ENCODE results near the gene HDAC8.
"Not testable (repeated sequence)": the region's sequence is repeated elsewhere in the genome, so short reads cannot be mapped to it uniquely, and the experiment has no call there.

The HDAC8 gene

DNA sequence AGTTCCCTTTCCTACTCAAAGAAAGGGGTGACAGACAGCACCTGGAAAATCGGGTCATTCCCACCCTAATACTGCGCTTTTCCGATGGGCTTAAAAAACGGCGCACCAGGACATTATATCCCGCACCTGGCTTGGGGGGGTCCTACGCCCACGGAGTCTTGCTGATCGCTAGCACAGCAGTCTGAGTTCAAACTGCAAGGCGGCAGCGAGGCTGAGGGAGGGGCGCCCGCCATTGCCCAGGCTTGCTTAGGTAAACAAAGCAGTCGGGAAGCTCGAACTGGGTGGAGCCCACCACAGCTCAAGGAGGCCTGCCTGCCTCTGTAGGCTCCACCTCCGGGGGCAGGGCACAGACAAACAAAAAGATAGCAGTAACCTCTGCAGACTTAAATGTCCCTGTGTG is 131.9 kb downstream of the HDAC8 start:
- DNase-seq, result not testable (repeated sequence)

DNA sequence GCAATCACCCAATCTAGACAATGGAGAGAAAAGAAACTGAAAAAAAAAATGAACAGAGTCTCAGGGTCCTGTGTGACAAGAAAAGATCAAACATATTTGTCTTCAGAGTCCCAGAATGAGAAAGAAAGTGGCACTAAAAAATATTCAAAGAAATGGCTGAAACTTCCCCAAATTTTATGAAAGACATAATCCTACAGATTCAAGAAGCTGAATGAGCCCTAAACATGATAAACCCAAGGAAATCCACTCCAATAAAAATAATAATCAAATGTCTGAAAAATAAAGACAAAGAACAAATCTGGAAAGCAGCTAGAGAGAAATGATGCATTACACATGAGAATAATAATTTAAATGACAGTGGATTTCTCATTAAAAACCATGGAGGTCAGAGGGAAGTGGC is 136.6 kb downstream of the HDAC8 start:
- no peak for DNase-seq

DNA sequence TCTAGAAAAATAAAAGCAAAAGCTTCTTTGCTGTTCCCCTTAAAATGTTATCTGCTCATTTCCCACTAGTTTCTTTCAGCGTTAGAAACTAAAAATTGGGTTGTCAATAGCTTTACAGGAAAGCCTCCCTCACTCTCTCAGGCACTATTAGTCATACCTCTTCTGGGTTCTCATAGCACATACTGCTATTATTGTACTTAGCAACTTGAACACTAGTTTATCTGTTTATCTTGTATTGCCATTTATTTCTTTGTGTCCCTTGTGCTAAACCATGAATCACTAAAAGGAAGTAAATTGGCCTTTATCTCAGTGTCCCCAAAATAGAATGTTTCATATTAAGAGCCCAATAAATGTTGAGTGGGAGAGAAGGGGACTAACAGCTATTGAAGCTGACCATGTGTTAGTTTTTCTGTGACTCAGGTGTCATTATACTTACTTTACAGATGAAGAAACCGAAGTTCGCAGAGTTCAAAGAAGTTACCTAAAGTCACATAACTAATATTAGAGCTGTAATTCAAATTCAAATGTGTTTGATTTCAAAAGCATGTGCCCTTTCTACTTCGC is 142.2 kb downstream of the HDAC8 start:
- DNase-seq, result no peak

DNA sequence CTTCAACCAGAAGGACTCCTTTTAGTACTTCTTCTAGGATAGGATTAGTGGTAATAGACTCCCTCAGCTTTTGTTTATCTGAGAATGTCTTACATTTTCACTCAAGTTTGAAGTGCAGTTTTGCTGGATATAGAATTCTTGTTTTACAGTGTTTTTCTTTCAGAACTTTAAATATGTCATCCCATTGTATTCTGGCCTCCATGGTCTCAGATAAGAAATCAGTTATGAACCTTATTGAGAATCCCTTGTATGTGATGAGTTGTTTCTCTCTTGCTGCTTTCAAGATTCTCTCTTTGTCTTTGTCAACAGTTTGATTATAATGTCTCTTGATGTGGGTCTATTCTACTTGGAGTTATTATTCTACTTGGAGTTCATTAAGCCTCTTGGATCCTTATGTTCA is 150.8 kb downstream of the HDAC8 start:
- no peak for DNase-seq

DNA sequence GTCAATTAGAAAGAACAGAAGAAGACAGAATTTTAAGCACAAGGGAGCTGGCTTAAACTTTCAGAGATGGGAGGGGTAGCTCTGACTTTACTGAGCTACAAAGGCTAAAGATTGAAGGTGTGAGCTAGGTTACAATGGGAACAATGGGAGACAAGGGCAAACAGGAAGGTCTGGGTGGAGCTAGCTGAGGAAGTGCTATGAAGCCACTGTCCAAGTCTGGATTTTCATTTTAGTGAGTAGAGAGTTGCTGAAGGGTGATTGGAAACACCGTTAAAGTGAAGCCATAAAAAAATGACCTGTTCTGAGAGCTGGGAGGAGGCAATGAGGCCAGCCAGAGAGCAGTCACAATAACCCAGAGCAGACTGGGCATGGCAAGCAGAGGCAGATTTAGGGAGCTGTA is 162.7 kb downstream of the HDAC8 start:
- no peak for DNase-seq

DNA sequence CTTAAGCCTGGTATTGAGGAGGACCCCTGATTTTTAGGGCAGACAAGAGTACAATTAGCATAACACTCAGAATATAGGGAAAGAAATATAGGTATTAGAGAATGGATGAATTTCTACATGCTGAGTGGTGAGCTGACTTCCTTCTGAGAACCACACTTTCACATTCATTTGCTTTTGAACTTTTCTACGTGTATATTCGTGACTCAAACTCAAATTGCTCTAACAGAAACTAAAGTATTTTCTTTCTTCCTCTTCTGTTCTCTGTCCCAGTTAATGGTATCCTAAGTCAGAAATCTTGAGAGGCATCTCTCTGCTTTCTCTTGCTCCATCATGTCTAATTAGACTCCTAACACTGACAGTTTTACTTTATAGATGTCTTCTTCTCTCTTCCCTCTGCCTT is 163.8 kb downstream of the HDAC8 start:
- DNase-seq, result no peak

DNA sequence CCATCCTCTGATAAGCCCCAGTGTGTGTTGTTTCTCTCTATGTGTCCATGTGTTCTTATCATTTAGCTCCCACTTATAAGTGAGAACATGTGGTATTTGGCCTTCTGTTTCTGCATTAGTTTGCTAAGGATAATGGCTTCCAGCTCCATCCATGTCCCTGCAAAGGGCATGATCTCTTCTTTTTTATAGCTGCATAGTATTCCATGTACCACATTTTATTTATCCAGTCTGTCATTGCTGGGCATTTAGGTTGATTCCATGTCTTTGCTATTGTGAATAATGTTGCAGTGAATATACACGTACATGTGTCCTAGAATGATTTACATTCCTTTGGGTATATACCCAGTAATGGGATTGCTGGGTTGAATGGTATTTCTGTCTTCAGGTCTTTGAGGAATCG is 167.5 kb downstream of the HDAC8 start:
- DNase-seq, result not testable (repeated sequence)

DNA sequence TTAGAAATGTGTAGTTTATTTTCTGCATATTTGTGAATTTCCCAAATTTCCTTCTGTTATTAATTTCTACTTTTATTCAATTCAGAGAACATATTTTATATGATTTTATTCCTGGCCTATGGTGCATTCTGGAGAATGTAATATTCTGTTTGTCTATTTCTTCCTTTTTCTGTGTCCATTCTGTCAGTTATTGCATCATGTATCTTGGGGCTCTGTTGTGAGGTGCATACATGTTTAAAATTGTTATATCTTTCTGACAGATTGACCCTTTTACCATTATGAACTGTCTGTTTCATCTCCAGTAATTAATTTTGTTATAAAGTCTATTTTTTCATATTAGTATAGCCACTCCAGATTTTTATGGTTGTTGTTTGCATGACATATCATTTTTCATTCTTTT is 170.0 kb downstream of the HDAC8 start:
- DNase-seq, result no peak

DNA sequence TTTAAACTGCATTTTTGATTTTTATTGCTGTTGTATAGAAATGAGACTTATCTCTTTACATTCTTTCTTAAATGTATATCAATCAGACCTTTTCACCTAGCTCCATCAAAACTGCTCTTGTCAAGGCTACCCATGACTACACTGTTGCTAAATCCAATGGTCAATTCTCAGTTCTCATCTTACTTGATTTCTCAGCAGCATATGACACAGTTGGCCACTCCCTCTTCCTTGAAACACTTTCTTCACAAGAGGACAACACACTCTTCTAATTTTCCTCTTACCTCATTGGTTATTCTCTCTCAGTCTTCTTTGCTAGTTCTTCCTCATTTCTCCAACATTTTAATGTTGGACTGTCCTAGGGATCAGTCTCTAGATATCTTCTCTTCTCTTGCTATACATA is 172.8 kb downstream of the HDAC8 start:
- DNase-seq, result no peak

DNA sequence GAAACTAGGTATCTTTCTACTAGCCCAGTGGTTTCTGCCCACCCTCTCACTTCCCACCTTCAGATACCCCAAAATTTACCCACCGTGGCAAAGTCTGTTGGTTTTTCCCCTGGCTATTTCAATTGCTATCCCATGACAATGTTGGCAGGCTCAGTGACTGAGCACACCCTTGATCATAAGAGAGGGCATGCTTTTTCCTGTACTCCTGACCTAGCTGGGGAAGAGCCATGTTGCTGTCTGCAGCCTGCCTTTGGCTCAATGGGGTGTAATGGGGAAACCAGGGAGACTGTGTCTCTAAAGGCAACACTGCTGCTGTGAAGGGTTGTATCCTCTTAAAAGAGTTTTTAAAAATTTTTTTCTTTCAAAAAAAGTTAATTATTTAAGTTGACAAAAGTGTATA is 176.5 kb downstream of the HDAC8 start:
- DNase-seq, result no peak

DNA sequence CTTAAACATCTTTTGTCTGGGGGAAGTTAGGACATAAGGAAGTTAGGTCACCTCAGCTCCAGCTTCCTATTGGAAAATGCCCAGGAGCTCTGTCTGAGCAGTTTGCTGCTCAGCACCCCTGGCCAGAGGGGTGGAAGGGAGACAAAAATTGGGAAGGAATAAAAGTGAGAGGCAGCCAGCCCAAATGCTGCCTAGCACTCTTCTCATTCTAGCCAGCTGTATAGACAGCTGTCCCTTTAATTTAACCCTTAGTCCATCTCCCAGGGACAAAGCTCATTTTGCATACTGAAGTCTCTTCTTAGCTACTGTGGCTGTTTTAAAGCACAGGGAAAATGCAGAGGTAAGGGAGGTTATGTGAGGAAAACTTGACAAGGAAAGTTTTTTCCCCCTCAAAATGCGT is 177.4 kb downstream of the HDAC8 start:
- DNase-seq, result no peak

DNA sequence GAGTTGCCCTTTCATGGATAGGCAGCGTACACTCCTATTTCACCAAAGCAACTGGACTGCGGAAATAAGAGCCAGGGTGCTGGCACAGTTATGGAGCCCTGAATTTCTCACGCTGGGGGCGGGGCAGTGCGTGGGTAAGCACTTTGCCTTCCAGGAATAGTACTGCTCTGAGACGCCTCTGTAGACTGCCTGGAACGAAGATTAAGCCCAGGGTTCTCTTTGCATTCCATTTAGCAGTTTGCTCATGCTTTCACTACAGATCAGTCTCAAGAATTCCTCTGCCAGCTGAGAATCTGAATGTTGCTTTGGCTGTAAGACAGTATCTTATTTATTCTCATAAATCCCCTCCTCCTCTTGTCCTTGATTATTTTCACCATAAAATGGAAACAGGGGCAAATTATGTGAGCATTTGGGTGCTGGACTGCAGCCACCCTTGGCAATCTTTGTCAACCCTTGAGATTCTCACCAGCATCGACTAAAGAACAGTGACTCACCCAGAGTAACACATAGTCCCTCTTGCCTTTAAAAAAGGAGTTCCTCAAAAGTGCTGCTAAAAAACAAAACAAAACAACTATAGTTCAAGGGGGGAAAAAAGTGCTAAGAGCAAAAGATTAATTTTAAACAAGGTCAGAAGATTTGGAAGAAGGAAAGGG is 178.0 kb downstream of the HDAC8 start:
- DNase-seq, result no peak

DNA sequence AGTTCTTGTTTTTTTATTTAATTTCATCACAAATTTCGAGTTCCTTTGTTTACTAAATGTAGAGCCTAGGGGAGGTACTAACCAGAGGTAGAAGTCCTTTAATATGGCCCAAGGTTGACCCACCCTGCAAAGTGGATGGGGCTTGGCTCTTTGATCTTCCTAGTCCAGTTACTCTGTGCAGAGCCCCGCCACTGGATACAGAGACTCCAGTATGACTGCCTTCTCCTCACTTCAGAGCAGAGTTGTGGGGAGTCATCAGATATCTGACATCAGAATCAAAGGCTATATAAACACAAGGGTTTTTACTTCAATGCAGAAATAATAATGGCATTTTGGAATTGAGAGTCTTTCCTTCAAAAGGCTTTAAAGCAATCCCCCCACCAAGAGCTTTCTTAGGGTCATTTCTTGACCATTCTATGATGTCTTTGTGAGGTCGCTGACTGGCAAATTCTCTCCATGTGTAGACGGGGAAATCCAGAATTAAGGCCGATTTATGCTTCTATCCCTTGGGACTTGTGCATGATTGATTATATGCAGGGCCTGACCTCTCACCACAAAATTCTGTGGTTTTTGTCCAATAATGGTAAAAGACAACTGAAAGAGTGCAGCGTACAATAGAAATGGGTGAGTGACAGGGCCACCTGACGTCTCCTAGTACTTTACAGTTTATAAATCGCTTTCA is 178.7 kb downstream of the HDAC8 start:
- DNase-seq, result no peak

DNA sequence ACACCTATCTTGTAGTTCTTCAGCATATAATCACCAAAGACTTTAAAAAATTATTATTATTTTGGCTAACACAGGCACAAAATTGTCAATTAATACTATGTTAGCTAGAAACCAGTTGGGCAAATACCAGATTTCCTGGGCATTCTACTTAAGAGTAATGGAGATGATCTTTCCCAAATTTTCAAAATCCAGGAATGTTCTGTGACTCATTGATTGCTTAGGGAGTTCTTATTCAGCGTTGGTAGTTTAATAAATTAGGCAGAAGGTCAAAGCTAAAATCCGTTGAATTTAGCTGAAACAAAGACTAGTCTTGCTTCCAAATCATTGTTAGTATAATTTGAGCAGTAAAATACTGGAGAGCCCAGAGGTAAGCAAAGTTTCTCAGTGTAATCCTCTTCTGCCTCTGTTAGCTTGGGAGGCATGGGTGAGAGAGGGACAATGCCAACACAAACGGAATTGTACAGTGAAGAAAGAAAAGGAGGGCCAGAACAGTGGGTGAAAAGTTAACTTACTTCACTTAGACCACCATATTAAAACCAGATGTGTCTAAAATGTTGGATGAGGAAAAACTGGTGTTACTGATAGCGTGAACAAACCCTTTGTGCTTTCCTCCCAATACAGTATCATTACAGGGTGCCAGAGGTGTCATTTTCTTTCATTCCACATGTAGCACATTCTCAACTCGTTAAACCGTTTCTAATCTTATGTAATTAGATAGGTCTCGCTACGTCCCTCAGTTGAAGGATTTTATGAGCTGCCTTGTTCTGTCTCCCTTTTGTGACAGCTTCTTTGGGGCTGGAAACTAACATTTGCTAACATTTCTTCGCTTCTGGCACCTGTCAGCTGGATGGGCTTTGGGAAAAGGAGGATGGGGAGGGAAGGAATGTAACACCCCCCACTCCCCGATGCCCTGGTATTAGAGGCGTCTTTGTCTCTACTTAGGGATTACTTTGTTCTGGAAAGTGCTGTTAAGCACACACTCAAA is 179.5 kb downstream of the HDAC8 start:
- no peak for DNase-seq

DNA sequence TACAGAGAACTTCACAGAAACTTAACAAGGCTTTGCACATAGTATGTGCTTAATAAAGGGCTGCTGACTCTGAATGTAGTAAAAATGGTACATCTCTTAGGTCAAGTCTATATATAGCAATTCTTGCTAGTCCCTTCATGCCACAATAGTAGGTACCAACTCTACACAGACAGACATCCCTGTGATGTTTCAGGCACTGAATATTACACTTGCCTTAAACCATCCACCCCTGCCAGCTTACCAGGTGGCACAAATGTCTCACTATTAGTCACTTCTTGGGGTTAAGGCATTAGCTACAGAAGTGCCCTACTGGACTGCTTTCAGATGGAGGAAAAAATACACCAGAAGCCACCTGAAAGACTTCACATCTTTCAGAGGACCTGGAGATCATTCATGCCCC is 180.6 kb downstream of the HDAC8 start:
- DNase-seq, result no peak

DNA sequence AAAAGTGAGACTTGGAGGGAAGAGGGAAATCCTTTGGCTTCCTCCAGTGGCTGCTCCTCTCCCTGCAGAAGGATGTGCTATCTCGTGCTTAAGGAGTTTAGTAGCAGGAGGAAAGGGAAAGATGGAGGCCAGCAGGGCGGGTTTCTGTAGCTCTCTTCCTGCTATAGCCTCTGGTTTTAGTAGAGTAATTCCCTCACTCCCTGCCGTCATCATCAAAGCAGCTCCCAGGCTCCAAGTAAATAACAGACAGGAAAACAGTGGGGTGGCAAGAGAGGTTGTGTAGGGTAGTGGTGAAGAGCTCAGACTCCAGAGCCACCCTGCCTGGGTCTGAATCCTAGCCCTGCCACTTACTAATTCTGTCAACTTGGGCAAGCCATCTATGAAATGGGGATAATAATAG is 185.4 kb downstream of the HDAC8 start:
- DNase-seq, result no peak

DNA sequence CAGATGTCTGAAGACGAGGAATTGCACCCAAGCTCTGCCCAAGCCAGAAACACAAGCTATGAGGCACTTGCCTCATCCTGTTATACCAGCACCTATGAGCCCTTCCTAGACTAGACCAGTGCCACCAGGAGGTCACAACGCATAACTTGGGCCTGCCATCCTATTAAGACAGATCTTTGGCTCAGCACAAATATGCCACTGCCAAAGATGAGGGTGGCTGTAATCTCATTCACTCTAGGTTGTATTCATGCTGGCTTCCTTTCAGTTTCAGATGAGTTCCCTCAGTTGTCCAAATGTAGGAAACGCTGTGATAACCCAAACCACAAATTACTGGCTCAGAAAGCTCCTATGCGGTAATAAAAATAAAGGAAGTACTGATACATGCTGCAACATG is 190.4 kb downstream of the HDAC8 start:
- no peak for DNase-seq

DNA sequence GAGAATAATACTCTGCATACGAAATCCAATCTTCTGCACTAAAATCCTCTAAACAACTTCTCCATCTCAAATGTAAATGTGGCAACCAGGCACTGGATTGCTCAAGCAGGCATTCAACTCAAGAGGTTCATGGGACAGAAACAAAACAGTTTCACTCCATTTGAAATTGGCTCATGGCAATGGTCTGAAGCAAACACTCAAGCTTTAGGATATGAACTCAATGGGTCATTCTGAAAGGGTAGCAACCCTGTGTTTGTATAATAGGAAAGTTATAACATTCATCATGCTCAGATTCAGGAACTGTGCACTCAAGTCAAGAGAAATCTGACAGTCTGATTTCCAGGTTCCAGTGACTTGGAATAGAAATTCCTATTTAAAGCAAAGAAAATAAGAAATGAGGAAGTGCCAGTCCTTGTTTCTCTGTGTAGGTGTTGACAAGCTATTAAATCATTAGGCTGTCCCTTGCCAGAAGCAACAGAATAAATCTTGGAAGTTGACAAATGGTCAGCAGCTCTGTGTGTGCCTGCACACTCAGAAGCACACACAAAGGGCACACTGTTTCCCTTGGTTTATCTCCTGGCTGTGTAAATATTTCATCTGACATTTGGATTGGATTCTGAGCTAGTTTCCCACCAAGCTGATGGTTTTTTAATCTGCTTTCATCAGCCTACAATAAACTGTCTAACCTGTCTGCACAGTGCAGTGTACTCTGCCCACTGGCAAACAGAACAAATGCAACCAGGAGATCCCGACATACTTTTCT is 191.0 kb downstream of the HDAC8 start:
- DNase-seq, result no peak

DNA sequence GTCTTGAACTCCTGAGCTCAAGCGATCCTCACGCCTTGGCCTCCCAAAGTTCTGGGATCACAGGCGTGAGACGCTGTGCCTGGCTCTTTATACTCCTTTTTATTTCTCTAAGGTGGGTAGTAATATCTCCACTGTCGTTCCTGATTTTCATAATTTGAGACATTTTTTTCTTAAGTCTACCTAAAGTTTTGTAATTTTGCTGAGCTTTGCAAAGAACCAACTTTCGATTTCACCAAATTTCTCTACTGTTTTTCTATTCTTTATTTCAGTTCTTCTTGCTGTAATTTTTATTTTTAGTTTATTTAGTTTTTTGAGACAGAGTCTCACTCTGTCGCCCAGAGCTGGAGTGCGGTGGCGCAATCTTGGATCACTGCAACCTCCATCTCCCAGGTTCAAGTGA is 196.5 kb downstream of the HDAC8 start:
- DNase-seq, result no peak

DNA sequence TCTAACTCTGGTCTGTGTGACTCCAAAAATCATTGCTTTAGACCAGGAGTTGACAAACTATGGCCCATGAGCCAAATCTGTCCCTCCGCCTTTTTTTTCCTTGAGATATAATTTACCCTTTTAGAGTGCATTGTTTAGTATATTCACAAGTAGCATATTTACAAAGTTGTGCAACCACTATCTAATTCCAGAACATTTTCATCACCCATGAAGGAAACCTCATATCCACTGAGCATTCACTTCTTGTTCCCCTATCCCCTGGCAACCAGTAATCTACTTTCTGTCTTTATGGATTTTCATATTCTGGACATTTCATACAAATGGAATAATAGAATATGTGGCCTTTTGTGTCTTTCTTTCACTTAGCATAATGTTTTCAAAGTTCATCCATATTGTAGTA is 199.5 kb downstream of the HDAC8 start:
- no peak for DNase-seq

DNA sequence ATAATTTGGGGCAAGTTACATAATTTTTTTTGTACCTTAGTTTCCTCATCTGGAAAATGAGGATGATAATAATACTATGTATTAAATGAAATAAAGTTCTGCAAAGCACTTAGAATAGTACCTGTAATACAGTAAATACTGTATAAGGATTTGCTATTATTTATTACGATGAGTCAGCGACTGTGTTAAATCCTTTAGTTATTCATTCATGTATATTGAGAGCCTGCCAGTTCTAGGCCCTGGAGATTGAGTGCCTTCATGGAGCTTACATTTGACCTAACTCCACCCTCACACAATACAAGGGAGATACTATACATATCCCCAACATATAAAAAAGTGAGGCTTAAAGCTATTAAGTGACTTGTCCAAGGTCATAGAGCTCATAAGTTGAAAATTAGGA is 199.9 kb downstream of the HDAC8 start:
- DNase-seq, result no peak

DNA sequence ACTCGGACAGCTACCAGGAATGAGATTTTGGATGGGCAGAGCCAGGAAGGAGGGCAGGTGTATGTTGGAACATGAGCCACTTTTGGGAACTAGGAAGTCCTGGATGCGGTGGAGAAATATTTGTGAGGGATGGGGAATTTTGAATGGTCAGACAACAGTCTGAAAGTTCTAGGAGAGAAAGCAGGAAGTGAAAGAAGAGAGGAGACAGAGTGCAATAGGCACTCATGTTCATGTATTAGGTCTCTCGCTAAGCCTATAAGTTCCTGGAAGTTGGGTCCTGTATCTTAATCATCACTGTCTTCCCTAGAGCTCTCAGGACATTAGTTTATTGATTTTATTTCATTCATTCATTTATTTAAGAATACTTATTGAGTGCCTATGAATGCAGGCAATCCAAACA is 201.2 kb downstream of the HDAC8 start:
- DNase-seq, result no peak

DNA sequence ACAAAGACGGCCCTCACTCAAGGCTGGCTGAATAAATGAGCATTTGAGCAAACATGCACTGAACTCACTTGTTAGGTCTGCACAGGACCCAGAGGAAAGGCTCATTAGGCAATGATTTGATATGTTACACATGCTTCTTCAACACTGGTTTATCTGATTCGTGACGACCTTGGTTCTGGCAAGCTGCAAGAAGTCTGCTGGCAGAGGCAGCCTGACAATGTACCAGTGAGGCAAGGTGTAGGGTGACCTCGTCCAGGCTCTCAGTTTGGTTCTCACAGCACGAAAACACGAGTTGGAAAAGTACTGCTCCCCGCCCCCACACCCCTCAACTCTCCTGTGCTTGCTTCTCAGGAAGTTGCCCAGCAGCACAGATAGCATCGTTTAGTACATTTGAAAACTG is 203.8 kb downstream of the HDAC8 start:
- DNase-seq, result no peak
